Measurements from ENCODE around the gene PLXNA4. TPM values are rescaled to one million over a fixed set of nuclear protein-coding genes. Genes with fewer than 3 reads are reported as not detected.

Gene PLXNA4
- total and polyA plus RNA-seq, 2 experiments from 2014 or later = 0.08 to 0.80 TPM

DNA sequence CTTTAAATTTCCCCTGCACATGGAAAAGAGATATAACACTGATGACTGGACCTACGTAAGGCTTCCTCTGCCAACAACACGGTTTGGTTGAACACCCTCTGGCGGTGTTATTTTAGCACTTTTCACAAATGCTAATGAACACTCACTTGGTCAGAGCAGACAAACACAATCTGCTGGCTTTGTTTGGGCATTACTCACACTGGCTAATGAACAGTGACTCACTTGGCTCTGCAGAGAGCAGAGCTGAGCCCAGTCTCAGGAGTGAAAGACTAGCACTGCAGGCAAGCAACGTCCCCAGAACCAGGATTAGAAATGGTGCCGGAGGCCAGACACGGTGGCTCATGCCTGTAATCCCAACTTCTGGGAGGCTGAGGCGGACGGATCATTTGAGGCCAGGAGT is 430.8 kb downstream of the PLXNA4 start:
- Mint-ChIP-seq H3K27me3 (ENCODE audit: insufficient read depth, low read depth, poor library complexity) (peaks cover 1% of the 10 kb centered on the region), H3K27ac (no peak overlapping the region), H3K4me1 (peaks cover 26% of the 10 kb centered on the region), H3K9me3 (no peaks in the 10 kb centered on the region), H3K4me3 (no peak overlapping the region), H3K36me3 (ENCODE audit: low read depth) (no peaks in the 10 kb centered on the region)
- DNase-seq (ENCODE audit: low spot score) = no peak
- ATAC-seq = no peak
- Histone ChIP-seq H3K9me2 (ENCODE audit: insufficient read depth) (0 out of 2 replicates have a peak, but pooled peaks cover 5% of the 10 kb centered on the region), H3K36me3 (ENCODE audit: insufficient read depth) (no peaks in the 10 kb centered on the region), H3K4me3 (no peak overlapping the region), H3K4me1 (ENCODE audit: insufficient read depth) (peaks cover 13% of the 10 kb centered on the region), H4K20me1 (replicated peaks; ENCODE audit: insufficient read depth) (no peaks in the 10 kb centered on the region), H3K79me2 (replicated peaks; ENCODE audit: insufficient read depth) (no peaks in the 10 kb centered on the region), H3K4me2 (no peak overlapping the region), H3K27me3 (ENCODE audit: insufficient read depth) (no peaks in the 10 kb centered on the region), H3K27ac (ENCODE audit: low read depth) (no peak overlapping the region), H2AFZ (no peak overlapping the region), H3F3A (replicated peaks; ENCODE audit: low read depth) (no peaks in the 10 kb centered on the region)
- TF ChIP-seq CREB1 (CRISPR knock-in tag; IDR thresholded peaks at IDR 0.05; ENCODE audit: low read depth) (no peak), EZH2 (IDR thresholded peaks at IDR 0.05; ENCODE audit: low read depth, unreplicated experiment) (no peak), EZH2phosphoT487 (IDR thresholded peaks at IDR 0.05; ENCODE audit: unreplicated experiment) (no peak), JUNB (IDR thresholded peaks at IDR 0.05; ENCODE audit: unreplicated experiment) (no peak), STAT1 (IDR thresholded peaks at IDR 0.05; ENCODE audit: unreplicated experiment) (no peak), ZNF331 (CRISPR knock-in tag; IDR thresholded peaks at IDR 0.05; ENCODE audit: low read depth) (no peak), POLR2AphosphoS5 (IDR thresholded peaks at IDR 0.05; ENCODE audit: low read depth) (no peak), ZNF114 (CRISPR knock-in tag; IDR thresholded peaks at IDR 0.05) (no peak)
- TF ChIP-seq, protein P1, sequence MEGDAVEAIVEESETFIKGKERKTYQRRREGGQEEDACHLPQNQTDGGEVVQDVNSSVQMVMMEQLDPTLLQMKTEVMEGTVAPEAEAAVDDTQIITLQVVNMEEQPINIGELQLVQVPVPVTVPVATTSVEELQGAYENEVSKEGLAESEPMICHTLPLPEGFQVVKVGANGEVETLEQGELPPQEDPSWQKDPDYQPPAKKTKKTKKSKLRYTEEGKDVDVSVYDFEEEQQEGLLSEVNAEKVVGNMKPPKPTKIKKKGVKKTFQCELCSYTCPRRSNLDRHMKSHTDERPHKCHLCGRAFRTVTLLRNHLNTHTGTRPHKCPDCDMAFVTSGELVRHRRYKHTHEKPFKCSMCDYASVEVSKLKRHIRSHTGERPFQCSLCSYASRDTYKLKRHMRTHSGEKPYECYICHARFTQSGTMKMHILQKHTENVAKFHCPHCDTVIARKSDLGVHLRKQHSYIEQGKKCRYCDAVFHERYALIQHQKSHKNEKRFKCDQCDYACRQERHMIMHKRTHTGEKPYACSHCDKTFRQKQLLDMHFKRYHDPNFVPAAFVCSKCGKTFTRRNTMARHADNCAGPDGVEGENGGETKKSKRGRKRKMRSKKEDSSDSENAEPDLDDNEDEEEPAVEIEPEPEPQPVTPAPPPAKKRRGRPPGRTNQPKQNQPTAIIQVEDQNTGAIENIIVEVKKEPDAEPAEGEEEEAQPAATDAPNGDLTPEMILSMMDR (conservative IDR thresholded peaks at IDR 0.05; ENCODE audit: low read depth in 2 of 2) = no peak
- TF ChIP-seq, protein P2, sequence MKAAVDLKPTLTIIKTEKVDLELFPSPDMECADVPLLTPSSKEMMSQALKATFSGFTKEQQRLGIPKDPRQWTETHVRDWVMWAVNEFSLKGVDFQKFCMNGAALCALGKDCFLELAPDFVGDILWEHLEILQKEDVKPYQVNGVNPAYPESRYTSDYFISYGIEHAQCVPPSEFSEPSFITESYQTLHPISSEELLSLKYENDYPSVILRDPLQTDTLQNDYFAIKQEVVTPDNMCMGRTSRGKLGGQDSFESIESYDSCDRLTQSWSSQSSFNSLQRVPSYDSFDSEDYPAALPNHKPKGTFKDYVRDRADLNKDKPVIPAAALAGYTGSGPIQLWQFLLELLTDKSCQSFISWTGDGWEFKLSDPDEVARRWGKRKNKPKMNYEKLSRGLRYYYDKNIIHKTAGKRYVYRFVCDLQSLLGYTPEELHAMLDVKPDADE (IDR thresholded peaks at IDR 0.05) = no peak
- TF ChIP-seq, protein P3, sequence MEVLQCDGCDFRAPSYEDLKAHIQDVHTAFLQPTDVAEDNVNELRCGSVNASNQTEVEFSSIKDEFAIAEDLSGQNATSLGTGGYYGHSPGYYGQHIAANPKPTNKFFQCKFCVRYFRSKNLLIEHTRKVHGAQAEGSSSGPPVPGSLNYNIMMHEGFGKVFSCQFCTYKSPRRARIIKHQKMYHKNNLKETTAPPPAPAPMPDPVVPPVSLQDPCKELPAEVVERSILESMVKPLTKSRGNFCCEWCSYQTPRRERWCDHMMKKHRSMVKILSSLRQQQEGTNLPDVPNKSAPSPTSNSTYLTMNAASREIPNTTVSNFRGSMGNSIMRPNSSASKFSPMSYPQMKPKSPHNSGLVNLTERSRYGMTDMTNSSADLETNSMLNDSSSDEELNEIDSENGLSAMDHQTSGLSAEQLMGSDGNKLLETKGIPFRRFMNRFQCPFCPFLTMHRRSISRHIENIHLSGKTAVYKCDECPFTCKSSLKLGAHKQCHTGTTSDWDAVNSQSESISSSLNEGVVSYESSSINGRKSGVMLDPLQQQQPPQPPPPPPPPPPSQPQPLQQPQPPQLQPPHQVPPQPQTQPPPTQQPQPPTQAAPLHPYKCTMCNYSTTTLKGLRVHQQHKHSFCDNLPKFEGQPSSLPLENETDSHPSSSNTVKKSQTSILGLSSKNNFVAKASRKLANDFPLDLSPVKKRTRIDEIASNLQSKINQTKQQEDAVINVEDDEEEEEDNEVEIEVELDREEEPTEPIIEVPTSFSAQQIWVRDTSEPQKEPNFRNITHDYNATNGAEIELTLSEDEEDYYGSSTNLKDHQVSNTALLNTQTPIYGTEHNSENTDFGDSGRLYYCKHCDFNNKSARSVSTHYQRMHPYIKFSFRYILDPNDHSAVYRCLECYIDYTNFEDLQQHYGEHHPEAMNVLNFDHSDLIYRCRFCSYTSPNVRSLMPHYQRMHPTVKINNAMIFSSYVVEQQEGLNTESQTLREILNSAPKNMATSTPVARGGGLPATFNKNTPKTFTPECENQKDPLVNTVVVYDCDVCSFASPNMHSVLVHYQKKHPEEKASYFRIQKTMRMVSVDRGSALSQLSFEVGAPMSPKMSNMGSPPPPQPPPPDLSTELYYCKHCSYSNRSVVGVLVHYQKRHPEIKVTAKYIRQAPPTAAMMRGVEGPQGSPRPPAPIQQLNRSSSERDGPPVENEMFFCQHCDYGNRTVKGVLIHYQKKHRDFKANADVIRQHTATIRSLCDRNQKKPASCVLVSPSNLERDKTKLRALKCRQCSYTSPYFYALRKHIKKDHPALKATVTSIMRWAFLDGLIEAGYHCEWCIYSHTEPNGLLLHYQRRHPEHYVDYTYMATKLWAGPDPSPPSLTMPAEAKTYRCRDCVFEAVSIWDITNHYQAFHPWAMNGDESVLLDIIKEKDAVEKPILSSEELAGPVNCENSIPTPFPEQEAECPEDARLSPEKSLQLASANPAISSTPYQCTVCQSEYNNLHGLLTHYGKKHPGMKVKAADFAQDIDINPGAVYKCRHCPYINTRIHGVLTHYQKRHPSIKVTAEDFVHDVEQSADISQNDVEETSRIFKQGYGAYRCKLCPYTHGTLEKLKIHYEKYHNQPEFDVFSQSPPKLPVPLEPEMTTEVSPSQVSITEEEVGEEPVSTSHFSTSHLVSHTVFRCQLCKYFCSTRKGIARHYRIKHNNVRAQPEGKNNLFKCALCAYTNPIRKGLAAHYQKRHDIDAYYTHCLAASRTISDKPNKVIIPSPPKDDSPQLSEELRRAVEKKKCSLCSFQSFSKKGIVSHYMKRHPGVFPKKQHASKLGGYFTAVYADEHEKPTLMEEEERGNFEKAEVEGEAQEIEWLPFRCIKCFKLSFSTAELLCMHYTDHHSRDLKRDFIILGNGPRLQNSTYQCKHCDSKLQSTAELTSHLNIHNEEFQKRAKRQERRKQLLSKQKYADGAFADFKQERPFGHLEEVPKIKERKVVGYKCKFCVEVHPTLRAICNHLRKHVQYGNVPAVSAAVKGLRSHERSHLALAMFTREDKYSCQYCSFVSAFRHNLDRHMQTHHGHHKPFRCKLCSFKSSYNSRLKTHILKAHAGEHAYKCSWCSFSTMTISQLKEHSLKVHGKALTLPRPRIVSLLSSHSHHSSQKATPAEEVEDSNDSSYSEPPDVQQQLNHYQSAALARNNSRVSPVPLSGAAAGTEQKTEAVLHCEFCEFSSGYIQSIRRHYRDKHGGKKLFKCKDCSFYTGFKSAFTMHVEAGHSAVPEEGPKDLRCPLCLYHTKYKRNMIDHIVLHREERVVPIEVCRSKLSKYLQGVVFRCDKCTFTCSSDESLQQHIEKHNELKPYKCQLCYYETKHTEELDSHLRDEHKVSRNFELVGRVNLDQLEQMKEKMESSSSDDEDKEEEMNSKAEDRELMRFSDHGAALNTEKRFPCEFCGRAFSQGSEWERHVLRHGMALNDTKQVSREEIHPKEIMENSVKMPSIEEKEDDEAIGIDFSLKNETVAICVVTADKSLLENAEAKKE (CRISPR knock-in tag; IDR thresholded peaks at IDR 0.05) = no peak

Measured in GM23338 (cell line).